Measurements from ENCODE around the gene C4A. TPM values are rescaled to one million over a fixed set of nuclear protein-coding genes. Genes with fewer than 3 reads are reported as not detected.
"Not testable (repeated sequence)": the region's sequence is repeated elsewhere in the genome, so short reads cannot be mapped to it uniquely, and the experiment has no call there.

Gene C4A
- polyA plus RNA-seq, 1 donor (not counting 4 experiments of a cell fraction or from before 2014, with no cell fraction given): 1.2 TPM

GRCh38 chr6:32040299-32041049, 58.6 kb downstream of the C4A start:
- H3K79me2 ChIP-seq (ENCODE audit: control insufficient read depth, insufficient read depth, low read length); H3K9ac ChIP-seq (ENCODE audit: control insufficient read depth, extremely low read depth, insufficient read depth, low read length); H3K9me3 ChIP-seq (ENCODE audit: control insufficient read depth, low read depth, low read length); H3K27ac ChIP-seq (ENCODE audit: control insufficient read depth, insufficient read depth, low read length); H3K27me3 ChIP-seq (ENCODE audit: control insufficient read depth, extremely low read depth, insufficient read depth, low read length); H3K4me3 ChIP-seq (ENCODE audit: control insufficient read depth in 2 of 3, extremely low read depth in 1 of 3, insufficient read depth in 2 of 3, low read depth in 1 of 3, low read length in 3 of 3); H3K9me1 ChIP-seq (ENCODE audit: control insufficient read depth, extremely low read depth, insufficient read depth, low read length); DNase-seq (ENCODE audit: low read depth, low spot score); H4K20me1 ChIP-seq (ENCODE audit: control insufficient read depth, extremely low read depth, insufficient read depth, low read length); FAIRE-seq; H3K4me2 ChIP-seq (ENCODE audit: control insufficient read depth, extremely low read depth, insufficient read depth, low read depth, low read length); H2AFZ ChIP-seq (ENCODE audit: control insufficient read depth, low read length); H3K36me3 ChIP-seq (ENCODE audit: control insufficient read depth in 2 of 2, extremely low read depth in 1 of 2, insufficient read depth in 2 of 2, low read length in 2 of 2); H3K4me1 ChIP-seq (ENCODE audit: control insufficient read depth, extremely low read depth, insufficient read depth, low read length); dilution Hi-C loops (cut with MboI; ENCODE audit: extremely low pct_ligation_motif_present, low sequenced_read_pairs): not testable (repeated sequence)

GRCh38 chr6:32041050-32041321, 59.1 kb downstream of the C4A start:
- H3K9me1 ChIP-seq (ENCODE audit: control insufficient read depth, extremely low read depth, insufficient read depth, low read length); dilution Hi-C loops (cut with MboI; ENCODE audit: extremely low pct_ligation_motif_present, low sequenced_read_pairs); H3K27ac ChIP-seq (ENCODE audit: control insufficient read depth, insufficient read depth, low read length); FAIRE-seq; H2AFZ ChIP-seq (ENCODE audit: control insufficient read depth, low read length); H3K4me1 ChIP-seq (ENCODE audit: control insufficient read depth, extremely low read depth, insufficient read depth, low read length); H3K4me3 ChIP-seq (ENCODE audit: control insufficient read depth in 2 of 3, extremely low read depth in 1 of 3, insufficient read depth in 2 of 3, low read depth in 1 of 3, low read length in 3 of 3); H3K27me3 ChIP-seq (ENCODE audit: control insufficient read depth, extremely low read depth, insufficient read depth, low read length); DNase-seq (ENCODE audit: low read depth, low spot score); H3K9ac ChIP-seq (ENCODE audit: control insufficient read depth, extremely low read depth, insufficient read depth, low read length); H3K9me3 ChIP-seq (ENCODE audit: control insufficient read depth, low read depth, low read length); H3K79me2 ChIP-seq (ENCODE audit: control insufficient read depth, insufficient read depth, low read length); H4K20me1 ChIP-seq (ENCODE audit: control insufficient read depth, extremely low read depth, insufficient read depth, low read length); H3K36me3 ChIP-seq (ENCODE audit: control insufficient read depth in 2 of 2, extremely low read depth in 1 of 2, insufficient read depth in 2 of 2, low read length in 2 of 2); H3K4me2 ChIP-seq (ENCODE audit: control insufficient read depth, extremely low read depth, insufficient read depth, low read depth, low read length): not testable (repeated sequence)

GRCh38 chr6:32041385-32041784, 59.5 kb downstream of the C4A start:
- not testable (repeated sequence) for FAIRE-seq

GRCh38 chr6:32042276-32042675, 60.4 kb downstream of the C4A start:
- H4K20me1 ChIP-seq (ENCODE audit: control insufficient read depth, extremely low read depth, insufficient read depth, low read length); H3K79me2 ChIP-seq (ENCODE audit: control insufficient read depth, insufficient read depth, low read length); H3K9me3 ChIP-seq (ENCODE audit: control insufficient read depth, low read depth, low read length); H3K4me2 ChIP-seq (ENCODE audit: control insufficient read depth, extremely low read depth, insufficient read depth, low read depth, low read length); H3K4me3 ChIP-seq (ENCODE audit: control insufficient read depth in 2 of 3, extremely low read depth in 1 of 3, insufficient read depth in 2 of 3, low read depth in 1 of 3, low read length in 3 of 3); H3K36me3 ChIP-seq (ENCODE audit: control insufficient read depth in 2 of 2, extremely low read depth in 1 of 2, insufficient read depth in 2 of 2, low read length in 2 of 2); H3K4me1 ChIP-seq (ENCODE audit: control insufficient read depth, extremely low read depth, insufficient read depth, low read length); H3K9me1 ChIP-seq (ENCODE audit: control insufficient read depth, extremely low read depth, insufficient read depth, low read length); FAIRE-seq; H3K27me3 ChIP-seq (ENCODE audit: control insufficient read depth, extremely low read depth, insufficient read depth, low read length); H3K27ac ChIP-seq (ENCODE audit: control insufficient read depth, insufficient read depth, low read length); DNase-seq (ENCODE audit: low read depth, low spot score); H3K9ac ChIP-seq (ENCODE audit: control insufficient read depth, extremely low read depth, insufficient read depth, low read length); dilution Hi-C loops (cut with MboI; ENCODE audit: extremely low pct_ligation_motif_present, low sequenced_read_pairs); H2AFZ ChIP-seq (ENCODE audit: control insufficient read depth, low read length): not testable (repeated sequence)

More at GRCh38 chr6:32041385-32041784, 59.5 kb downstream of the C4A start:
- H3K4me1 ChIP-seq (ENCODE audit: control insufficient read depth, extremely low read depth, insufficient read depth, low read length); H3K27me3 ChIP-seq (ENCODE audit: control insufficient read depth, extremely low read depth, insufficient read depth, low read length); H3K9me1 ChIP-seq (ENCODE audit: control insufficient read depth, extremely low read depth, insufficient read depth, low read length); H3K27ac ChIP-seq (ENCODE audit: control insufficient read depth, insufficient read depth, low read length); H3K79me2 ChIP-seq (ENCODE audit: control insufficient read depth, insufficient read depth, low read length); H4K20me1 ChIP-seq (ENCODE audit: control insufficient read depth, extremely low read depth, insufficient read depth, low read length); H2AFZ ChIP-seq (ENCODE audit: control insufficient read depth, low read length); H3K4me3 ChIP-seq (ENCODE audit: control insufficient read depth in 2 of 3, extremely low read depth in 1 of 3, insufficient read depth in 2 of 3, low read depth in 1 of 3, low read length in 3 of 3); dilution Hi-C loops (cut with MboI; ENCODE audit: extremely low pct_ligation_motif_present, low sequenced_read_pairs); DNase-seq (ENCODE audit: low read depth, low spot score); H3K9me3 ChIP-seq (ENCODE audit: control insufficient read depth, low read depth, low read length); H3K4me2 ChIP-seq (ENCODE audit: control insufficient read depth, extremely low read depth, insufficient read depth, low read depth, low read length); H3K9ac ChIP-seq (ENCODE audit: control insufficient read depth, extremely low read depth, insufficient read depth, low read length); H3K36me3 ChIP-seq (ENCODE audit: control insufficient read depth in 2 of 2, extremely low read depth in 1 of 2, insufficient read depth in 2 of 2, low read length in 2 of 2): not testable (repeated sequence)

DNA sequence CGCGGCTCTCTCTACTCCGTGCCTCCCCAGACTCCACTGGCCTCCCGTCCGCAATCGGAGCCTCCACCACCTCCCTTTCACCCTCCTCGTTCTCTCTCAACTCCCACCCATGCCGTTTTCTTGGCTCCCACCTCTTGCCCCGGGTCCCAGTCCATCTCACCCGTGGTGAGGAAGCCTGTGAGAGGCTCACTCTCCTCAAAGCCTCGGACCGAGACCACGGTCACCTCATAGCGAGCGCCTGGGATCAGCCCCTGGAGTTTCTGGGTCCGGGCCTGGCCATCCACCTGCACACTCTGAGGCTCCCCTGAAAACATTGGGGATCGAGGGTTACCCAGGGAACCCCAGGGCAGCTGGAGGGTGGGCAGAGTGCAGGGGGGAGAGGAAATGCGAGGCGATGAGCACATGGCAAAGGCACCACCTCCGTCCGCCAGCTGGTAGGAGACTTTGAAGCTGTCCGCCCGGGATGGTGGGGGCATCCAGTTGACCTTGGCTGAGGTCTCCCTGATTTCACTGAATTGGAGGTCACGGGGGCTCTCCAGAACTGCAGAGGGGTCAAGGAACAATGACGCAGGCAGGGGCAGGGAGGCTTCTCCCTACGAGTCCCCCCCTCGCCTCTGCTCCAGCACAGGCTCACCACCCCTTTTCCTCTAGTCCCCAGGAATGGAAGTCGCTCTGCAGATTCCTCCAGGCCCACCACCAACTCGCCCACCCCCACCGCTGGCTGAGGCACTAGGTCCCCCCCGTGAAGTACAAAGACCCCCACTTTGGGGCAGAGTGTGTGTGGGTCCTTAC, 61.9 kb downstream of the C4A start:
- DNase-seq (ENCODE audit: low read depth, low spot score); H3K4me2 ChIP-seq (ENCODE audit: control insufficient read depth, extremely low read depth, insufficient read depth, low read depth, low read length); H4K20me1 ChIP-seq (ENCODE audit: control insufficient read depth, extremely low read depth, insufficient read depth, low read length); H3K4me1 ChIP-seq (ENCODE audit: control insufficient read depth, extremely low read depth, insufficient read depth, low read length); FAIRE-seq; H3K9ac ChIP-seq (ENCODE audit: control insufficient read depth, extremely low read depth, insufficient read depth, low read length); H3K9me1 ChIP-seq (ENCODE audit: control insufficient read depth, extremely low read depth, insufficient read depth, low read length); H3K27ac ChIP-seq (ENCODE audit: control insufficient read depth, insufficient read depth, low read length); dilution Hi-C loops (cut with MboI; ENCODE audit: extremely low pct_ligation_motif_present, low sequenced_read_pairs); H2AFZ ChIP-seq (ENCODE audit: control insufficient read depth, low read length); H3K9me3 ChIP-seq (ENCODE audit: control insufficient read depth, low read depth, low read length); H3K79me2 ChIP-seq (ENCODE audit: control insufficient read depth, insufficient read depth, low read length); H3K36me3 ChIP-seq (ENCODE audit: control insufficient read depth in 2 of 2, extremely low read depth in 1 of 2, insufficient read depth in 2 of 2, low read length in 2 of 2); H3K4me3 ChIP-seq (ENCODE audit: control insufficient read depth in 2 of 3, extremely low read depth in 1 of 3, insufficient read depth in 2 of 3, low read depth in 1 of 3, low read length in 3 of 3); H3K27me3 ChIP-seq (ENCODE audit: control insufficient read depth, extremely low read depth, insufficient read depth, low read length): not testable (repeated sequence)
